H54 (cell line): Measurements from ENCODE around the gene SH3BGRL2.

Experiments
- DNase-seq: peaks from one replicate; pipeline ENCODE4 v3.0.0; 2011; ENCODE audit warnings: low spot score, mixed read lengths; ENCODE audit not compliant: insufficient read length
- FAIRE-seq: peaks from 3 replicates; lab custom pipeline; 2011; peaks lifted over from hg19 to GRCh38; lab: Jason Lieb, UNC
- POLR2A ChIP-seq: IDR thresholded peaks from 2 replicates; pipeline ENCODE4 v1.6.1; 2011; ENCODE audit warnings: low read depth, mild to moderate bottlenecking, low read length

The SH3BGRL2 gene

DNA sequence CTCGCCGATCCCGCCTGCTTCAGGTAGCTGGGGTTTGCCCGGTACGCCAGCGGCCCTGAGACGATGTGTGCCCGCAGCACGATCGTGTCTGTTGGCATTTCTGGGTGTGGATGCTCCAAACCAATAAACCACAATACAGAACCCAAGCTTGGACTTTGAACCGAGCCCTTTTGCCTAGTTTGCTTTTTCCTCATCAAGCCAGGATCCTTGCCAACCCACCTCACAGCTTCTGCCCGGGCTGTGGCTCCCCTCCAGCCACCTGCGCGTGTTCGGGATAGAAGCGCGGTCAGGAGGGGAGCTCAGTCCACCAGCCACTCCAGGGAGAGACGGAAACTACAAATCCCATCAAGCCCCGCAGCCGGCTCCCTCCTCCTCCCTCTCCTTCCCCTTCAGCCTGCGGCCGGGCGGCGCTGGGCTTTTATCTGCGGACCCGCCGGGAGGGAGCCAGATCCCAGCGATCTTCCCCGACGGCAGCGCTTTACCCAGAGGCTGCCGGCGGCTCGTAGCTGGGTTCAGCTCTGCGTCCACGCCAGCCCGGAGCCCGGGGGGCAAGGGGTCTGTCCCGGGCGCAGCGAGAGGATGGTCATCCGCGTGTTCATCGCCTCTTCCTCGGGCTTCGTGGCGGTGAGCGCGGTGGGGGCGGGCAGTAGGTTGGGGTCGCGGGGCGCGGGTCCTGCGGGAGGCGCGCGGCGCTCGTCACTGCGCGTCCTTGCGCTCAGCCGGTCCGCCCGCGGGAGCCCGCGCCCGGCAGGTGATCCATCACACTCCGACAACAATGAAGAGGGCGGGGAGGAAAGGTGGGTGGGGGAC lies at the start of gene SH3BGRL2:
SH3BGRL2 (plus strand) TSS at position 447 of the 810 bp plus-strand sequence; CDS start at position 580, 133 bp downstream.
- DNase-seq (peak; percentile 65), FAIRE-seq (no peak)
- no peak for TF ChIP-seq POLR2A

- FAIRE-seq (no peak), DNase-seq (no peak)
- TF ChIP-seq POLR2A: no peak
Measured at GRCh38 chr6:79584332-79584731, 46.8 kb upstream of the SH3BGRL2 start.

DNA sequence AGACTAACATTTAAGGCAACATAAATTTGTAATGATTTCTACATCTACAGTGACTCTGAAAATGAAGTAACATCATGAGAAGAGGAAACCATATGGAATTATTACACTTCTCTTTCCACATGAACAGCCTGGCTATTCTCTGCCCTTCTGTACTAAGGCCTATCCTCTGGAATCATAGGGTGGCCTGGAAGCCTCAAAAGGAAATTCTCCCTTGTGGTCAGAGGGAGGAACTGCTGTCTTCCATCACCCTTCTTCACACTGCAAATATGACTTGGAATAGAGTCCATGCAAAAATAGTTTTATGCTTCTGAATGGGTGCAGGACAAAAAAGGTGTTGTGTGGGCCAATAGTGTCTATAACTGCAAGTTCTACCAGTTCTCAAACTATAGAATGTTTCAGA lies 44.6 kb upstream of the SH3BGRL2 start:
- DNase-seq (peak; percentile 21), FAIRE-seq (peak; percentile 84)
- TF ChIP-seq POLR2A: no peak

DNA sequence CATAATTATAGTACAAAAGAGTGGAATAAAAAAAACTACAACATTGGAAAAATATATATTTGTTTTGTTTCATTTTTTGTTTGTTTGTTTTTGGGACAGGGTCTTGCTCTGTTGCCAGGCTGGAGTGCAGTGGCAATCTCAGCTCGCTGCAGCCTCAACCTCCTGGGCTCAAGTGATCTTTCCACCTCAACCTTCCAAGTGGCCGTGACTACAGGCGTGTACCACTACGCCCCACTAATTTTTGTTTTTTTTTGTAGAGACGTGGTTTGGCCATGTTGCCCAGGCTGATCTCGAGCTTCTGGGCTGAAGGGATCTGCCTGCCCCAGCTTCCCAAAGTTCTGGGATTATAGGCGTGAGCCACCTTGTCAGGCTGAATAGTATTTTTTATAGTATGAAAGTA lies 41.4 kb upstream of the SH3BGRL2 start:
- FAIRE-seq: no peak
- DNase-seq: no peak
- TF ChIP-seq POLR2A: no peak

GRCh38 chr6:79597155-79597554 lies 34.0 kb upstream of the SH3BGRL2 start:
- no peak for TF ChIP-seq POLR2A

DNA sequence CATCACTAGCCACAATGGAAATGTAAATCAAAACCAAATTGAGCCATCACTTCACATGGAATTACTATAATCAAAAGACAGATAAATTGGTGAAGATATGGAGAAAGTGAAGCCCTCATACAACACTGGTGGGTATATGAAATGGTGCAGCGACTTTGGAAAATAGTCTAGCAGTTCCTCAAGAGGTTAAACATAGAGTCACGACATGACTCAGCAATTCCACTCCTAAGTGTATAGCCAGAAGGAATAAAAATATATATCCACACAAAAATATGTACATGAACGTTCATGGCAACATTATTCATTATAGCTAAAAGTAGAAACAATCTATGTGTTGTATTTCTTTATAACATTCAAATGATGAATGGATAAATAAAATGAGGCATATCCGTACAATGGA lies 33.1 kb upstream of the SH3BGRL2 start:
- DNase-seq (no peak), FAIRE-seq (no peak)
- no peak for TF ChIP-seq POLR2A

More at GRCh38 chr6:79597155-79597554, 34.0 kb upstream of the SH3BGRL2 start:
- DNase-seq (no peak), FAIRE-seq (no peak)

- no peak for DNase-seq
- TF ChIP-seq POLR2A: no peak
- FAIRE-seq: no peak
Measured at GRCh38 chr6:79599725-79600259, 31.3 kb upstream of the SH3BGRL2 start.

- DNase-seq: no peak
- no peak for TF ChIP-seq POLR2A
- FAIRE-seq: no peak
Measured at GRCh38 chr6:79600313-79600712, 30.8 kb upstream of the SH3BGRL2 start.

- DNase-seq (peak; percentile 24), FAIRE-seq (peak; percentile 89)
- no peak for TF ChIP-seq POLR2A
Measured at GRCh38 chr6:79600812-79601609, 30.1 kb upstream of the SH3BGRL2 start.

- FAIRE-seq: no peak
- DNase-seq: no peak
Measured at GRCh38 chr6:79602859-79603258, 28.3 kb upstream of the SH3BGRL2 start.

DNA sequence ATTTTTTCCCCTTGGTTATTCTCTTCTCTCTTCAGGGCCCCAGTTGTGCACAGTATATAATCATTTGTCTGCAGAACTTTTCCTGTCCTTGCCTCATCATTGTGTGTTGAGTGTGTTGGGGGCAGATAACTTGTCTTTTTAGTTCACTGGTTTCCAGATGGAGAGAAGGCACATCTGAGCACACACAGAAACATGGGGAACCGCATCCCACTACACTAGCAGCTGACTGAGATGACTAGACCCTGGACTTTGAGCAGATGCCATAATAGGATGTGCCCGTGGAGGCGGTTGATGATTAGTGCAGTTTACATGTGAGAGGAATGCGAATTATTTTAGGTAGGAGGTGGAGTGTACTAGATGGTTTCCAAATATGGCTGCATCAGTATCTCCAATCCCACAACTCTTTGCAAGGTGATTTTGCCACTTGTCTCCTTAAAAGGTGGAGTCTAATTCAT lies 26.5 kb upstream of the SH3BGRL2 start:
- peak; percentile 7 for DNase-seq
- no peak for TF ChIP-seq POLR2A
- FAIRE-seq: no peak

More at GRCh38 chr6:79602859-79603258, 28.3 kb upstream of the SH3BGRL2 start:
- no peak for TF ChIP-seq POLR2A

DNA sequence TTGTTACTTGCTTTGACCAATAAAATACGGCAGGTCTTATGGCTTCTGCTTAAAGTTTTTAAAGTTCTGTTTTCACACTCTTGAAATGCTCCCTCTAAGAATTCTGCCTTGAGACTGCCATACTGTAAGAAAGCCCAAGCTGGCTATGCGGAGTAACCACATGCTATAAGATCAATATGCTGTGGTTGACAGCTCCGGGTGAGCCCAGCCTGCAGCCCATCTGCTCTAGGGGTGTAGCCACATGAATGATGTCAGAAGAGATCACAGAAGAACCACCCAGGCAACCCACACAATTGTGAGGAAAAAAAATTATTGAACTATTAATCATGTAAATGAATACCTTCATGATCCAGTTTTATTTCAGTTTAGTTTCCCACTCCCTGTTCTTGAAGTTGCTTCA lies 26.1 kb upstream of the SH3BGRL2 start:
- TF ChIP-seq POLR2A: no peak
- DNase-seq: no peak
- FAIRE-seq: no peak

DNA sequence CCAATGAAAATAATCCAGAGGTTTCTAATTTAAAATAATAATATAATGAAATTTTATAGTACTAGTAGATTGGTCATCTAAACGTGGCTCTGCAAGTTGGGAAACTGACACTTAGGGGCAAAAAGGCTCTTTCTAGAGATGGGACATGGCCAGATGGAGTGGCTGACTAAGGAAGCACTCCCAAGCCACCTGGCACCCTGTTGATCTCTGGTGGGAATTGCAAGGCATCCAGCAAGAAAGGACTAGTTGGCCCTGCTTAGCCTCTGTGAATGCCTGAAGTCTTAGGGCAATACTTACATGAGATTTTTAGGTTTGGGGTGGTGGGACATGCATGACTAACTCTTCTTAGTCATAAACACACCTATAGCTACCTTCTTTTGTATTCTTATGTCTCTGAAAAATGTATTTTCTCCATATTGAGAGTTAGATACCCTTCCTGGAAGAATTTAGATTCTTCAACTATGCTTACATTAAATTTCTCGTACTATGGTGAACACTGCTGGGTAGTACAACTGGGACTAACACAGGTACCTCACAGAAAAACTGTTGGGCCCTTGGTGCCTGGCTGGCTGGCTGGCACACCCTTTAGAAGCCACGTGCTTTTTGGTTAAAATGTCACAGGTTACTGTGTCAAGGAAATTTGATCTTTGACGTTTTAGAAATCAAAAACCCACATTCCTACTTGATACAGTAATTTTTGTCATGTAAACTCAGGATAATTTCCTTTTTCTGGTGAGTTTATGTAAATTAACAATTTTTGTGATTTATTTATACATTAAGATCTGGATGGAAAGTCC lies 25.0 kb upstream of the SH3BGRL2 start:
- no peak for DNase-seq
- no peak for FAIRE-seq
- TF ChIP-seq POLR2A: no peak

- FAIRE-seq (no peak), DNase-seq (no peak)
- TF ChIP-seq POLR2A: no peak
Measured at GRCh38 chr6:79607000-79607399, 24.1 kb upstream of the SH3BGRL2 start.
